ENCODE measurements around the gene EIF3B.
"Not testable (repeated sequence)": the region's sequence is repeated elsewhere in the genome, so short reads cannot be mapped to it uniquely, and the experiment has no call there.

EIF3B gene

DNA sequence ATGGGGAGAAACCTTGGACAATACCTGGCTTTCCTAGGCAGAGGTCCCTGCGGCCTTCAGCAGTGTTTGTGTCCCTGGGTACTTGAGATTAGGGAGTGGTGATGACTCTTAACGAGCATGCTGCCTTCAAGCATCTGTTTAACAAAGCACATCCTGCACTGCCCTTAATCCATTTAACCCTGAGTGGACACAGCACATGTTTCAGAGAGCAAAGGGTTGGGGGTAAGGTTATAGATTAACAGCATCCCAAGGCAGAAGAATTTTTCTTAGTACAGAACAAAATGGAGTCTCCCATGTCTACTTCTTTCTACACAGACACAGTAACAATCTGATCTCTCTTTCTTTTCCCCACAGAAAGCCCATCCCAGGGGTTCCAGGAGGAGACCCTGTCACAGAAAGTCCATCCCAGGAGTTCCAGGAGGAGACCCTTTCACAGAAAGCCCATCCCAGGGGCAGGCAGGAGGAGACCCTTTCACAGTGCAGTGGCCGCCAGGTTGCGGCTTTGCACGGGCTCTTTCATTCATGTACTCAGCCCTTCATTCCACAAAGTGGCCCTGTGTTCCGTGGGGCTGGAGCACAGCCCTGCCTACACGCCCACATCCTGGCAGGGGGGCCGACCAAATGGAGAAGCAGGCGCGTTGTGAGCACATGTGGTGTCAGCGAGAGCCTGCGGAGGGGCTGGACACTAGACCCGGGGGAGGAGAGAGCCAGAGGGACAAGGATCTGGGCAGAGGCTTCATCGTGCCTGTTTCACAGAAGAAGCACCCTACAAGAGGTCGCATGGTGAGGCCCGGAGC is 35.6 kb downstream of the EIF3B start:
- not testable (repeated sequence) for H3K27ac ChIP-seq (ENCODE audit: low read length); H3K9me3 ChIP-seq (ENCODE audit: control insufficient read depth in 1 of 2, low read length in 2 of 2)

DNA sequence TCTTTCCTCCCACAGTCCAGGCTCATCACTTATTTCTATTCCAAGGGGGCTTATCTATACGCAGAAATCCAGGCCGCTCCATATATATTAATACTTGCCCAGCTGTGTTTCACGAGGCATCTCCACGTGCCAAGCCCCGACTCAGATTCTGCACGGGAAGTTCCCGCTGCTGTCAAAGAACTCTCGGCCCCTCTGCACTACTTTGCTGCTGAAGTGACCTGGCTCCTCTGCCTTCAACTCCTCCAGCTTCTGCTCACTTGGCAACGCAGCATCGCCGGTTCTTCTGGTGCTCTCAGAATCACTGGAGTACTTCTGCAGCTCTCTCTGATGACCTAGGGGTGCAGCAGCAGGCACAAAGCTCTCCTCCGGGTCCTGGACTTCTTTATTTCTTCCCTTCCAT is 39.1 kb downstream of the EIF3B start:
- Histone ChIP-seq H3K4me1 (ENCODE audit: control insufficient read depth in 1 of 2, insufficient read depth in 2 of 2, low read length in 2 of 2) (peaks cover 0 to 5% of the 10 kb centered on the region in 2 donors), H3K27ac (ENCODE audit: low read length) (no peak overlapping the region), H3K27me3 (ENCODE audit: low read depth, low read length) (no peaks in the 10 kb centered on the region), H3K9me3 (ENCODE audit: control insufficient read depth in 1 of 2, low read length in 2 of 2) (no peaks in the 10 kb centered on the region), H3K4me3 (ENCODE audit: low read depth in 1 of 2, low read length in 2 of 2) (no peak overlapping the region), H3K36me3 (ENCODE audit: control insufficient read depth in 1 of 2, insufficient read depth in 2 of 2, low read length in 2 of 2) (no peaks in the 10 kb centered on the region)

More for the DNA sequence above, 35.6 kb downstream of the EIF3B start:
- not testable (repeated sequence) for H3K4me3 ChIP-seq (ENCODE audit: low read depth in 1 of 2, low read length in 2 of 2); H3K27me3 ChIP-seq (ENCODE audit: low read depth, low read length); H3K4me1 ChIP-seq (ENCODE audit: control insufficient read depth in 1 of 2, insufficient read depth in 2 of 2, low read length in 2 of 2); H3K36me3 ChIP-seq (ENCODE audit: control insufficient read depth in 1 of 2, insufficient read depth in 2 of 2, low read length in 2 of 2)

GRCh38 chr7:2394566-2395082 is 40.0 kb downstream of the EIF3B start:
- H3K9me3 ChIP-seq (ENCODE audit: control insufficient read depth in 1 of 2, low read length in 2 of 2): no peaks in the 10 kb centered on the region
- no peaks in the 10 kb centered on the region for H3K36me3 ChIP-seq (ENCODE audit: control insufficient read depth in 1 of 2, insufficient read depth in 2 of 2, low read length in 2 of 2)
- H3K27me3 ChIP-seq (ENCODE audit: low read depth, low read length): no peaks in the 10 kb centered on the region
- H3K27ac ChIP-seq (ENCODE audit: low read length): no peak overlapping the region
- H3K4me3 ChIP-seq (ENCODE audit: low read depth in 1 of 2, low read length in 2 of 2): no peak overlapping the region
- H3K4me1 ChIP-seq (ENCODE audit: control insufficient read depth in 1 of 2, insufficient read depth in 2 of 2, low read length in 2 of 2): peaks cover 0 to 9% of the 10 kb centered on the region in 2 donors

GRCh38 chr7:2398506-2398905 is 43.9 kb downstream of the EIF3B start:
- Histone ChIP-seq H3K9me3 (ENCODE audit: control insufficient read depth in 1 of 2, low read length in 2 of 2) (no peaks in the 10 kb centered on the region), H3K36me3 (ENCODE audit: control insufficient read depth in 1 of 2, insufficient read depth in 2 of 2, low read length in 2 of 2) (no peaks in the 10 kb centered on the region), H3K4me1 (ENCODE audit: control insufficient read depth in 1 of 2, insufficient read depth in 2 of 2, low read length in 2 of 2) (peaks cover 5 to 15% of the 10 kb centered on the region in 2 donors), H3K27me3 (ENCODE audit: low read depth, low read length) (no peaks in the 10 kb centered on the region), H3K4me3 (ENCODE audit: low read depth in 1 of 2, low read length in 2 of 2) (no peak overlapping the region), H3K27ac (ENCODE audit: low read length) (no peak overlapping the region)

DNA sequence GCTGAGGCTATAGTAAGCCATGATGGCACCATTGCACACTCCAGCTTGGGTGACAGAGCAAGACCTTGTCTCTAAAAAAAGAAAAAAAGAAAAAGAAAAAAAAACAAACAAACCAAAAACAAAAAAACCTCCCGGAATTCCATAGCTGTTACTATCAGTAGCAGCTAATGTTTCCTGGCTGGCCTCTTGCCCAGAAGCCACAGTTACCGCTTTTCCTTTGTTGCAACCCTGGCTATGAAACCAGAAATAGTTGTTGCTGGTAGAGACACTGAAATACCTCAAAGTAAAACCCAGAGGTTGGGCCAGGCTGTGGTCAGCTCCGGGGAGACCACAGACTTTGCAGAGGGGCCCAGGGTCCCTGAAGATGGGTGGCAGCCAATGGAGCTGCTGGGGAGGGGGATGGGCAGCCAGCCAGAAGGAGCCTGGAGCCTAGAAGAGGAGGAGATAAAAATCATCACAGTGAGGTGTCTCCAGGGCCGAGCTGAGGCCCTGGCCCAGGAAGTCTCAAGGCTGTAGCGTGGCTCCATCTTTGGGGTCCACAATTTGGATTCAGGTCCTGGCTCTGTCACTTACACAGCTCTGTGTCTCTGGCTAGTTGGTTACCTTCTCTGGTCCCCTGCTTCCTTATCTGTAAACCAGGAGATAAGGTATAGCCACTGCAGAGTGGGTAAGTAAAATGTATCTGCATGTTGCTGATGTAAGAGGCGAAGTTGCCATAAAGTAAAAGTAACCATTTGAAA is 45.4 kb downstream of the EIF3B start:
- H3K27ac ChIP-seq (ENCODE audit: low read length): peak overlapping the region; percentile 8
- no peaks in the 10 kb centered on the region for H3K27me3 ChIP-seq (ENCODE audit: low read depth, low read length)
- H3K4me3 ChIP-seq (ENCODE audit: low read depth in 1 of 2, low read length in 2 of 2): no peak overlapping the region
- no peaks in the 10 kb centered on the region for H3K36me3 ChIP-seq (ENCODE audit: control insufficient read depth in 1 of 2, insufficient read depth in 2 of 2, low read length in 2 of 2)
- peaks cover 12 to 22% of the 10 kb centered on the region in 2 donors for H3K4me1 ChIP-seq (ENCODE audit: control insufficient read depth in 1 of 2, insufficient read depth in 2 of 2, low read length in 2 of 2)
- no peaks in the 10 kb centered on the region for H3K9me3 ChIP-seq (ENCODE audit: control insufficient read depth in 1 of 2, low read length in 2 of 2)

DNA sequence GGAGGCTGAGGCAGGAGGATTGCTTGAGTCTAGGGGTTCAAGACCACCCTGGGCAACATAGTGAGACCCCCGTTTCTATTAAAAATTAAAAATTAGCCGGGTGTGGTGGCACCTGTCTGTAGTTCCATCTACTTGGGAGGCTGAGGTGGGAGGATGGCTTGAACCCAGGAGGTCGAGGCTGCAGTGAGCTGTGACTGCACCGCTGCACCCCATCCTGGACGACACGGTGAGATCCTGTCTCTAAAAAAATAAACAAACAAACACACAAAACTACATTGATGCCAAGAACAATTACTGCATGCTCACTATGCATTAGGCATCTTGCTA is 48.0 kb downstream of the EIF3B start:
- Histone ChIP-seq H3K4me1 (ENCODE audit: control insufficient read depth in 1 of 2, insufficient read depth in 2 of 2, low read length in 2 of 2) (peaks cover 12 to 40% of the 10 kb centered on the region in 2 donors), H3K36me3 (ENCODE audit: control insufficient read depth in 1 of 2, insufficient read depth in 2 of 2, low read length in 2 of 2) (no peaks in the 10 kb centered on the region), H3K9me3 (ENCODE audit: control insufficient read depth in 1 of 2, low read length in 2 of 2) (no peaks in the 10 kb centered on the region), H3K27me3 (ENCODE audit: low read depth, low read length) (no peaks in the 10 kb centered on the region), H3K27ac (ENCODE audit: low read length) (no peak overlapping the region), H3K4me3 (ENCODE audit: low read depth in 1 of 2, low read length in 2 of 2) (peak overlapping the region; percentile 77 to 84)

DNA sequence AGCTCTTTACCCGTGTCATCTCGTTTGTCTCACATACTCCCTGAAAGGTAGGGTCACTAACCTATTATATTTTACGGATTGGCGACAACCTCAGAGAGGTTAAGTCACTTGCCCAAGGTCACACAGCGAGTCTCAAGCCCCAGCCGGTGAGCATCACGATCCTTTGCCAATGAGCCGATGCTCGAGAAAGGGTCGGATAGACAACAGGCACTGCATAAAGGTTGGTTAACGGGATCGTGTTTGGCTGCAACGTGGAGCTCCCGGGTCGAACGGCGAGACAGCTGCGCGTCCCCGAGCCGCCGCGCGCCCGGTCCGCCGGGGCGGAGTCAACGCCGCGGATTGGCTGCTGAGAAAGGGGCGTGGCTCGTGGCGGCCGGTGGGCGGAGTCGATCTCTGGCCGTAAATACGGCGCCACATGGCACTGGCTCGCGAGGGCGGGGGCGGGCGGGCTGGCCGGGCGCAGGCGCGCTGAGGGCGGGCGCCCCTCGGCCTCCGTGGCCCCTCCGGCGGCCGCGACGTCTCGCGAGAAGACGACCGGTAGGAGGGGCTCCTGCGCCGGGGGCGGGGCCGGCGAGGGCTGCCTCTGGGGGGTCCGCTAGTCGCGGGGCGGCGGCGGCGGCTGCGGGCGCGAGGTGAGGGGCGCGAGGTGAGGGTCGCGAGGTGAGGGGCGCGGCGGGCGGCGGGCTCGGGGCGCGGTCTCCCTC is 48.5 kb downstream of the EIF3B start, which contains the start of gene CHST12:
CHST12 (plus strand) TSS at position 598 of the 704 bp plus-strand sequence. CDS start 29,029 bp downstream, outside the sequence.
- Histone ChIP-seq H3K27me3 (ENCODE audit: low read depth, low read length) (no peaks in the 10 kb centered on the region), H3K4me1 (ENCODE audit: control insufficient read depth in 1 of 2, insufficient read depth in 2 of 2, low read length in 2 of 2) (peaks cover 12 to 43% of the 10 kb centered on the region in 2 donors), H3K27ac (ENCODE audit: low read length) (no peak within 1 kb of the TSS)

DNA sequence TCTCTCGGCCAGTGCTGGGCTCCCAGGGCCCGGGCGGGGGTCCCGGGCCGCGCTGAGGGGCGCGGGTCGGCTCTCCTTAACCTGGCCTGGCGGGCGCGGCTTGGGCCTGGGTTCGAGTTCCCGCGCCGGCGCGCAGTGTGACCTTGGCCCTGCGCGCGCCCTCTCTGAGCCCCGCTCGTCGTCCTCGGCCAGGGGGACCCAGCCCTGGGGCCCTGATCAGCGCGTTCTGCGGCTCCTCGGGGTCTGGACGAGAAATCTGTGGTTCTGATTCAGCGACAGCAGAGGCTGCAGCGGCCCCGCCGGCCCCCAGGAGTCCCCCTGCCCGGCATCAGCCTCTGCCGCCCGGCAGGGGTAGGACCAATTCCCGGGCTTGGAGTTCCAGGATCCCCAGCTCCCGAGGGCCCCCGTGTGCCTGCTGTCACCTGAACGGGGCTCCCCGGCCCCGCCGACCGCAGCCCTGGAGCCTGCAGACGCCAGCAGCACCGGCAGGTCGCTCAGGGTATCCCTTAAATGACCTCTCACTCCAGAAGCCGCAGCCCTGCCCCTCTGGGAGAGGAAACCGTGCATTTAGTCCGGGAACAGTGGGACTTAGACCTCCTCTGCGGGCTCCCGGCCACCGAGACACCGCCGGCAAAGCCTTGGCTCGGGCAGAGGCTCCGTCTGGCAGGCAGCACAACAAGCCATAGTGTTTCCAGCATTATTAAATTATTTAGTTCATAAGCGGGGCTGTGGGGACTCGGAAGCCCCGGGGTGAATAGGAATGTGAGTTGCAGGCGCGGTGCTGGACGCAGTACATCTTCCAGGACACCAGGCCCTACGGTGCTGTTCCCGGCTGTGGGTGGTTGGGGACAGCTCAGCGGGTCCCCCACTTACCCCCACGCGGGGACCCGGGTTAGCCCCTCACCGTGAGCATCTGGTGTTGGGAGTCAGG is 49.4 kb downstream of the EIF3B start:
- Histone ChIP-seq H3K4me1 (ENCODE audit: control insufficient read depth in 1 of 2, insufficient read depth in 2 of 2, low read length in 2 of 2) (peaks cover 12 to 43% of the 10 kb centered on the region in 2 donors), H3K36me3 (ENCODE audit: control insufficient read depth in 1 of 2, insufficient read depth in 2 of 2, low read length in 2 of 2) (no peaks in the 10 kb centered on the region), H3K27me3 (ENCODE audit: low read depth, low read length) (no peaks in the 10 kb centered on the region), H3K27ac (ENCODE audit: low read length) (no peak overlapping the region), H3K9me3 (ENCODE audit: control insufficient read depth in 1 of 2, low read length in 2 of 2) (no peaks in the 10 kb centered on the region), H3K4me3 (ENCODE audit: low read depth in 1 of 2, low read length in 2 of 2) (peak overlapping the region; percentile 73 to 93)

More for the DNA sequence above, 48.5 kb downstream of the EIF3B start, which contains the start of gene CHST12:
- Histone ChIP-seq H3K4me3 (ENCODE audit: low read depth in 1 of 2, low read length in 2 of 2) (peak within 1 kb of the TSS; percentile 84 to 93), H3K36me3 (ENCODE audit: control insufficient read depth in 1 of 2, insufficient read depth in 2 of 2, low read length in 2 of 2) (no peaks in the 10 kb centered on the region), H3K9me3 (ENCODE audit: control insufficient read depth in 1 of 2, low read length in 2 of 2) (no peaks in the 10 kb centered on the region)

GRCh38 chr7:2404714-2405119 is 50.1 kb downstream of the EIF3B start:
- no peaks in the 10 kb centered on the region for H3K27me3 ChIP-seq (ENCODE audit: low read depth, low read length)
- no peaks in the 10 kb centered on the region for H3K36me3 ChIP-seq (ENCODE audit: control insufficient read depth in 1 of 2, insufficient read depth in 2 of 2, low read length in 2 of 2)
- no peak overlapping the region for H3K27ac ChIP-seq (ENCODE audit: low read length)
- H3K9me3 ChIP-seq (ENCODE audit: control insufficient read depth in 1 of 2, low read length in 2 of 2): no peaks in the 10 kb centered on the region
- H3K4me1 ChIP-seq (ENCODE audit: control insufficient read depth in 1 of 2, insufficient read depth in 2 of 2, low read length in 2 of 2): peaks cover 12 to 39% of the 10 kb centered on the region in 2 donors
- H3K4me3 ChIP-seq (ENCODE audit: low read depth in 1 of 2, low read length in 2 of 2): peak overlapping the region; percentile 73 to 93

DNA sequence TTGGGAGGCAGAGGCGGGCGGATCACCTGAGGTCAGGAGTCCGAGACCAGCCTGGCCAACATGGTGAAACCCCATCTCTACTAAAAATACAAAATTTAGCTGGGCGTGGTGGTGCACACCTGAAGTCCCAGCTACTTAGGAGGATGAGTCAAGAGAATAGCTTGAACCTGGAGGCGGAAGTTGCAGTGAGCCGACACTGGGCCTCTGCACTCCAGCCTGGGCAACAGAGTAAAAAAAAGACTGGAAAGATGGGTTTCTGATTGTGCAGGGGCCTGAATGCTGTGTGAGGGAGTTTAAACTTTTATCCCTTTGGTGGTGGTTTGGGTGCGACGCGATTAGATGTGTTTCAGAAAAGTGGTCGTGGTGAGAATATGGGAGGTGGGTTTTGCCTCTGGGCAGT is 50.6 kb downstream of the EIF3B start:
- H3K4me1 ChIP-seq (ENCODE audit: control insufficient read depth in 1 of 2, insufficient read depth in 2 of 2, low read length in 2 of 2): peaks cover 9 to 35% of the 10 kb centered on the region in 2 donors
- no peaks in the 10 kb centered on the region for H3K36me3 ChIP-seq (ENCODE audit: control insufficient read depth in 1 of 2, insufficient read depth in 2 of 2, low read length in 2 of 2)
- H3K27me3 ChIP-seq (ENCODE audit: low read depth, low read length): no peaks in the 10 kb centered on the region
- H3K9me3 ChIP-seq (ENCODE audit: control insufficient read depth in 1 of 2, low read length in 2 of 2): no peaks in the 10 kb centered on the region
- H3K4me3 ChIP-seq (ENCODE audit: low read depth in 1 of 2, low read length in 2 of 2): peak overlapping the region in 1 of 2 donors; percentile 93
- no peak overlapping the region for H3K27ac ChIP-seq (ENCODE audit: low read length)

Data from muscle layer of duodenum (tissue), 2 donors.